Endothelial cell (in vitro differentiated cells): ENCODE measurements around the gene ABHD17C. TPM values are rescaled to one million over a fixed set of nuclear protein-coding genes. Genes with fewer than 3 reads are reported as not detected.
"Not testable (repeated sequence)": the region's sequence is repeated elsewhere in the genome, so short reads cannot be mapped to it uniquely, and the experiment has no call there.

Experiments used
- DNase-seq: peaks from one replicate; pipeline ENCODE4 v3.0.0; 2021; ENCODE audit warnings: low spot score
- H3K27ac Mint-ChIP-seq: one replicate; pipeline ENCODE4 v1.8.0; 2021; ENCODE audit warnings: mixed read lengths, inconsistent platforms; ENCODE audit not compliant: unreplicated experiment
- H3K27me3 Mint-ChIP-seq: one replicate; pipeline ENCODE4 v1.8.0; 2021; ENCODE audit warnings: mild to moderate bottlenecking, moderate library complexity, mixed read lengths, inconsistent platforms; ENCODE audit not compliant: unreplicated experiment
- H3K36me3 Mint-ChIP-seq: one replicate; pipeline ENCODE4 v1.8.0; 2021; ENCODE audit warnings: mild to moderate bottlenecking, low read depth, mixed read lengths, inconsistent platforms; ENCODE audit not compliant: unreplicated experiment
- H3K4me1 Mint-ChIP-seq: one replicate; pipeline ENCODE4 v1.8.0; 2021; ENCODE audit warnings: mild to moderate bottlenecking, mixed read lengths, inconsistent platforms; ENCODE audit not compliant: unreplicated experiment
- H3K4me3 Mint-ChIP-seq: one replicate; pipeline ENCODE4 v1.8.0; 2021; ENCODE audit warnings: mild to moderate bottlenecking, mixed read lengths, inconsistent platforms; ENCODE audit not compliant: unreplicated experiment
- H3K9me3 Mint-ChIP-seq: one replicate; pipeline ENCODE4 v1.8.0; 2021; ENCODE audit warnings: mixed read lengths, inconsistent platforms; ENCODE audit not compliant: unreplicated experiment
- total RNA-seq: library from RNA; stranded (reverse); fragmentation: NEBNext Ultra II Directional; extraction: Animal tissue kit (Norgen Biotek cat#: 25700); gene quantifications from one replicate; pipeline ENCODE4 v1.2.1, GENCODE V29; 2021; ENCODE audit not compliant: unreplicated experiment
- TF ChIP-seq, protein P1 (sequence below): fragments of 200-600 bp; sonication (generic); IDR thresholded peaks from one replicate; pipeline ENCODE4 v1.5.0; 2021; ENCODE audit warnings: antibody characterized with exemption; ENCODE audit not compliant: unreplicated experiment

Gene ABHD17C
- total RNA-seq, 1 donor from 2014 or later = 3.3 TPM

DNA sequence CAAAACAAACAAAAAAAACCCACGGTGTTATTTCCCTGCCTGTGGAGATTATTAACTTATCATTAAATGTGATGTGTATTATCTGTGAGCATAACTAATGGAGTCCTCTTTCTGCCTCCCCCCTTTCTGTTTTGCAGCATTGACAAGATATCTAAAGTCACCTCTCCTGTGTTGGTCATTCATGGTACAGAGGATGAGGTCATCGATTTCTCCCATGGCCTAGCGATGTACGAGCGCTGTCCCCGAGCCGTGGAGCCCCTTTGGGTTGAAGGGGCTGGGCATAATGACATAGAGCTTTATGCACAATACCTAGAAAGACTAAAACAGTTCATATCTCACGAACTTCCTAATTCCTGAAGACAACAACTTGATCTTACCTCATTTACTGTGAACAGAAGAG is 58.9 kb downstream of the ABHD17C start:
- H3K9me3 Mint-ChIP-seq = no peaks in the 10 kb centered on the region
- TF ChIP-seq, protein P1, sequence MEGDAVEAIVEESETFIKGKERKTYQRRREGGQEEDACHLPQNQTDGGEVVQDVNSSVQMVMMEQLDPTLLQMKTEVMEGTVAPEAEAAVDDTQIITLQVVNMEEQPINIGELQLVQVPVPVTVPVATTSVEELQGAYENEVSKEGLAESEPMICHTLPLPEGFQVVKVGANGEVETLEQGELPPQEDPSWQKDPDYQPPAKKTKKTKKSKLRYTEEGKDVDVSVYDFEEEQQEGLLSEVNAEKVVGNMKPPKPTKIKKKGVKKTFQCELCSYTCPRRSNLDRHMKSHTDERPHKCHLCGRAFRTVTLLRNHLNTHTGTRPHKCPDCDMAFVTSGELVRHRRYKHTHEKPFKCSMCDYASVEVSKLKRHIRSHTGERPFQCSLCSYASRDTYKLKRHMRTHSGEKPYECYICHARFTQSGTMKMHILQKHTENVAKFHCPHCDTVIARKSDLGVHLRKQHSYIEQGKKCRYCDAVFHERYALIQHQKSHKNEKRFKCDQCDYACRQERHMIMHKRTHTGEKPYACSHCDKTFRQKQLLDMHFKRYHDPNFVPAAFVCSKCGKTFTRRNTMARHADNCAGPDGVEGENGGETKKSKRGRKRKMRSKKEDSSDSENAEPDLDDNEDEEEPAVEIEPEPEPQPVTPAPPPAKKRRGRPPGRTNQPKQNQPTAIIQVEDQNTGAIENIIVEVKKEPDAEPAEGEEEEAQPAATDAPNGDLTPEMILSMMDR = no peak
- H3K4me1 Mint-ChIP-seq = peaks cover 5% of the 10 kb centered on the region
- H3K27ac Mint-ChIP-seq = no peak overlapping the region
- no peaks in the 10 kb centered on the region for H3K27me3 Mint-ChIP-seq
- no peak overlapping the region for H3K4me3 Mint-ChIP-seq
- DNase-seq = no peak
- no peaks in the 10 kb centered on the region for H3K36me3 Mint-ChIP-seq

DNA sequence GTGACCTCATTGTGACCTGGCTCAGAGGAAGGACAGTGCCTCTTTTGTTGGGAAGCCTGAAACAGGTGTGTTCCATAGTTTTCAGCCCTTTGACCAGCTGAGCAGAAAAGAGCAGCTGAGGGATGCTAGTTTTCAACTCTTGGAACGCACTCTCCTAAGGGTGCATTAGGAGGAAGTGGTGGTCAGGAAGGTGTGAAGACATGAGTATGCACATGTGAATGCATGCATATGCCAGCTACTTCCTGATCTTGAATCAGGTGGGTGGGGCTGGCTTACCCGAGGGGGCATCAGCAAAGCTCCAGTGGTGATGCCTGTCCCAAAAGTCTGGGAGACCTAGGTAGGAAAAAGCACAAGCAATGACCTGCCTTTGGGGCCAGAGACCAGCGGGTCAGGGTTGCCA is 60.8 kb downstream of the ABHD17C start:
- Mint-ChIP-seq H3K9me3 (no peaks in the 10 kb centered on the region), H3K4me1 (peaks cover 5% of the 10 kb centered on the region), H3K27ac (no peak overlapping the region), H3K4me3 (no peak overlapping the region), H3K27me3 (no peaks in the 10 kb centered on the region), H3K36me3 (no peaks in the 10 kb centered on the region)
- DNase-seq = no peak
- TF ChIP-seq, protein P1 = no peak

DNA sequence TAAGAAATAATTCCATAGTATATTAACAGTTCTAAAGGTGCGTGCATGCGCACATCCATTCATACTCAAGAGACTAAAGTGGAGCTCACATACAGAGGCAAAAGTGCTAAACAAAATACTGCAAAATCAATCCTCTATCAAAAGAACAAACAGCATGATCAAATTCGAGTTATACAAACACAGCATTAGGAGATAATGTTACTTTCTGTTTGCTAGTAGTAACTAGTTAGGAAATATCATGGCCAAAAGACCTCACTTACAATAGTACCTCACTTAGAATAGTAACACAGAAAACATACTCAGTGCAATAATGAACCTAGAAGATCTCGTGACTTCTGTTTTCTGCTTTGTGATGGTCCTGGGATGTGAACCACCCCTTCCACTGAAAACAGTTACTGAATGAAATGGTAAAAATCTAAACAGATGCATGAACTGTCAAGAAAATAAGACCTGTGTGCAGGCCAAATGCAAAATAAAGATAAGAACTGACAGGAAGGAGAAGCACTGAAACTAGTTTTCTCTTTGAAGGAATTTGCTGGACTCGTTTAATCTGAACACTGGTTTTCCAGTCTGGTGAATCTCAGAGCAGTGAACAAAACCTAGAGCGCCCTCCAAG is 63.1 kb downstream of the ABHD17C start:
- TF ChIP-seq, protein P1 = no peak
- DNase-seq = no peak
- Mint-ChIP-seq H3K27ac (no peak overlapping the region), H3K36me3 (no peaks in the 10 kb centered on the region), H3K27me3 (peaks cover 2% of the 10 kb centered on the region), H3K4me1 (peaks cover 4% of the 10 kb centered on the region), H3K9me3 (no peaks in the 10 kb centered on the region), H3K4me3 (no peak overlapping the region)

DNA sequence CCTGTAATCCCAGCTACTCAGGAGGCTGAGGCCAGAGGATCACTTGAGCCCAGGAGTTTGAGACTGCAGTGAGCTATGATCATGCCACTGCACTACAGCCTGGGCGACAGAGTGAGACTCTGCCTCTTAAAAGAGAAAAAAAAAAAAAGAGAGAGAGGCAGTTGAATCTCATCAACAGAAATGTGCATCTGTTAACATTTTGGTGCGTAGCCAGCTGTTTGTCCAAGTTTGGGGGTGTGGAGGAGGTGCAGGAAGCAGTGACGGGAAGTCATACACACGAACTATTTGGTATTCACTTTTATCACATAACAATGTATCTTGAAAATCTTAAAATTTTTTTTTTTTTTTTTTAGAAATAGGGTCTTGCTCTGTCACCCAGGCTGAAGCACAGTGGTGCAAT is 65.8 kb downstream of the ABHD17C start:
- TF ChIP-seq, protein P1 = no peak
- H3K9me3 Mint-ChIP-seq = no peaks in the 10 kb centered on the region
- no peaks in the 10 kb centered on the region for H3K36me3 Mint-ChIP-seq
- no peak overlapping the region for H3K4me3 Mint-ChIP-seq
- H3K4me1 Mint-ChIP-seq = no peaks in the 10 kb centered on the region
- DNase-seq = no peak
- H3K27me3 Mint-ChIP-seq = peaks cover 2% of the 10 kb centered on the region
- H3K27ac Mint-ChIP-seq = no peak overlapping the region

DNA sequence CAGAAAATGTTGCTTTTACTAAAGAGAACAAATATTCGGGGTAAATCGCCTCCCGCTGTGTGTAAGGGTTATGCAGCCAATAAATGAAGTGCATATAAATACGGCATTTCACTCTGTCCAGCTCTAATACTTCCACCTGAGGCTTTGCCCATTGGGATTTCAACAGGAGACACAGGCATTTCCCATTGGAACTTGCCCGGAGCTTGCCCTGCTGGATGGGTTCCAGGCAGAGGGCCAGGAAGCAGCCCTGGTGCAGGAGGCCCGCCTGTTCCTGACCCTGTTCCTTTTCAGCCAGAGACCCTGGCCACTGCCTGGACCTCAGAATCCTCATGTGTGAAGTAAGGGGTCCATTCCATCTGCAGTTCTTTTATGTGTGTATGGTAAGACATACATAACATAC is 66.6 kb downstream of the ABHD17C start:
- H3K27ac Mint-ChIP-seq = no peak overlapping the region
- H3K27me3 Mint-ChIP-seq = peaks cover 2% of the 10 kb centered on the region
- H3K9me3 Mint-ChIP-seq = no peaks in the 10 kb centered on the region
- no peak overlapping the region for H3K4me3 Mint-ChIP-seq
- no peaks in the 10 kb centered on the region for H3K4me1 Mint-ChIP-seq
- DNase-seq = no peak
- TF ChIP-seq, protein P1 = no peak
- H3K36me3 Mint-ChIP-seq = no peaks in the 10 kb centered on the region

DNA sequence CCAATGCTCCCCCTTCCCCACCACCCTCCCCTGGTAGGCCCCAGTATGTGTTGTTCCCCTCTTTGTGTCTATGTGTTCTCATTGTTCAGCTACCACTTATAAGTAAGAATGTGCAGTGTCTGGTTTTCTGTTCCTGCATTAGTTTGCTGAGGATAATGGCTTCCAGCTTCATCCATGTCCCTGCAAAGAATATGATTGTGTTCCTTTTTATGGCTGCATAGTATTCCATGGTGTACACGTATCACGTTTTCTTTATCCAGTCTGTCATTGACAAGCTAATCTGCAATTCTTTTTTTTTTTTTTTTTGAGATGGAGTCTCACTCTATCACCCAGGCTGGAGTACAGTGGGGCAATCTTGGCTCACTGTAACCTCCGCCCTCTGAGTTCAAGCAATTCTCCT is 68.1 kb downstream of the ABHD17C start:
- not testable (repeated sequence) for H3K27ac Mint-ChIP-seq, H3K4me1 Mint-ChIP-seq, DNase-seq, H3K4me3 Mint-ChIP-seq, H3K27me3 Mint-ChIP-seq, H3K9me3 Mint-ChIP-seq, H3K36me3 Mint-ChIP-seq
